HCT116 (cell line): ENCODE results near the gene PPP1R2C.

Experiments used
- CBX3 ChIP-seq: IDR thresholded peaks from 2 replicates; pipeline ENCODE4 v1.6.1; 2012; ENCODE audit warnings: low read depth
- SP1 ChIP-seq: IDR thresholded peaks from 2 replicates; pipeline ENCODE4 v1.6.1; 2012; ENCODE audit warnings: low read depth
- ZNF274 ChIP-seq: fragments of 200-500 bp; sonication (Bioruptor generic); IDR thresholded peaks from 2 replicates; pipeline ENCODE4 v1.6.1; 2014; ENCODE audit warnings: mild to moderate bottlenecking, low read depth, low read length, inconsistent platforms

GRCh38 chrX:42759881-42760280, 18.1 kb downstream of the PPP1R2C start:
- TF ChIP-seq CBX3 (no peak), SP1 (no peak), ZNF274 (no peak)
